Measurements from ENCODE around the gene COL6A2.
"Not testable (repeated sequence)": the region's sequence is repeated elsewhere in the genome, so short reads cannot be mapped to it uniquely, and the experiment has no call there.

COL6A2 gene

GRCh38 chr21:46100426-46100825, 2.5 kb downstream of the COL6A2 start:
- CTCF ChIA-PET = no interaction called here
- POLR2A ChIA-PET = no interaction called here
- TF ChIP-seq NFRKB (IDR thresholded peaks at IDR 0.05) = no peak
- TF ChIP-seq PKNOX1 (IDR thresholded peaks at IDR 0.05) = no peak
- no peak for TF ChIP-seq SP1 (IDR thresholded peaks at IDR 0.05)
- TF ChIP-seq TARDBP (IDR thresholded peaks at IDR 0.05) = no peak
- no peak for TF ChIP-seq LEF1 (IDR thresholded peaks at IDR 0.05; ENCODE audit: borderline replicate concordance)
- TF ChIP-seq FOXM1 (IDR thresholded peaks at IDR 0.05; ENCODE audit: borderline replicate concordance) = no peak
- TF ChIP-seq BHLHE40 (IDR thresholded peaks at IDR 0.05; ENCODE audit: borderline replicate concordance) = no peak
- TF ChIP-seq SUZ12 (IDR thresholded peaks at IDR 0.05) = no peak
- TF ChIP-seq ARNT (IDR thresholded peaks at IDR 0.05) = no peak
- no peak for TF ChIP-seq FOXK2 (IDR thresholded peaks at IDR 0.05)
- TF ChIP-seq HDGF (IDR thresholded peaks at IDR 0.05; ENCODE audit: borderline replicate concordance) = no peak
- no peak for TF ChIP-seq L3MBTL2 (conservative IDR thresholded peaks at IDR 0.05)
- no peak for TF ChIP-seq ZNF384 (IDR thresholded peaks at IDR 0.05)
- no peak for TF ChIP-seq CTBP1 (IDR thresholded peaks at IDR 0.05; ENCODE audit: borderline replicate concordance)
- TF ChIP-seq ELF4 (IDR thresholded peaks at IDR 0.05) = no peak
- TF ChIP-seq FOXA1 (IDR thresholded peaks at IDR 0.05) = no peak
- DNase-seq (ENCODE audit: extremely low spot score) = no peak

GRCh38 chr21:46100906-46101305, 3.0 kb downstream of the COL6A2 start:
- no peak for DNase-seq (ENCODE audit: extremely low spot score)
- TF ChIP-seq PKNOX1 (IDR thresholded peaks at IDR 0.05) (no peak), SUZ12 (IDR thresholded peaks at IDR 0.05) (no peak), ARNT (IDR thresholded peaks at IDR 0.05) (no peak), FOXK2 (IDR thresholded peaks at IDR 0.05) (no peak), NFRKB (IDR thresholded peaks at IDR 0.05) (no peak), ZNF384 (IDR thresholded peaks at IDR 0.05) (no peak), HDGF (IDR thresholded peaks at IDR 0.05; ENCODE audit: borderline replicate concordance) (no peak)
- ChIA-PET POLR2A (no interaction called here), CTCF (no interaction called here)

- CTCF ChIA-PET = no interaction called here
Observed at GRCh38 chr21:46104104-46104503, 6.2 kb downstream of the COL6A2 start.

DNA sequence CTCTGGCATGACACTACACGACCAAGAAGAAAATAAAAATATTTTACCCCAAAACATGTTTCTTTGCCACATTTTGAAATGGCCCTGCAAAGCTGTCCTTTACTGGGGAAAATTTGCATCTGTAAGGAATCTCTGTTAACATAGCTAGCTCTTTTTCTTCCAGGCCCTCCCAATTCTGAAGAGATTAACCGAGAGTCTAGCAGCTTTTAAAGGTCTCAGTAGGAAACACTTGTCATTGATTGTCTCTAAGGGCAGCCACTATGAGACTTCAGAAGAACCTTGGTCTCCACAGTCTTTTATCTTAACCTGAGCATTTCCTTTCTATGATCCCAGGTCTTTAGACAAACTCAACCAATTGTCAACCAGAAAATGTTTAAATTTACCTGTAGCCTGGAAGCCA, 9.5 kb downstream of the COL6A2 start:
- CTCF ChIA-PET, POLR2A ChIA-PET: not testable (repeated sequence)

More at GRCh38 chr21:46104104-46104503, 6.2 kb downstream of the COL6A2 start:
- TF ChIP-seq FOXA1 (IDR thresholded peaks at IDR 0.05) (no peak), LEF1 (IDR thresholded peaks at IDR 0.05; ENCODE audit: borderline replicate concordance) (no peak), CTBP1 (IDR thresholded peaks at IDR 0.05; ENCODE audit: borderline replicate concordance) (no peak)
- DNase-seq (ENCODE audit: extremely low spot score) = no peak
- POLR2A ChIA-PET = no interaction called here

GRCh38 chr21:46108827-46109312, 11.0 kb downstream of the COL6A2 start:
- CTCF ChIA-PET = no interaction called here
- TF ChIP-seq CTBP1 (IDR thresholded peaks at IDR 0.05; ENCODE audit: borderline replicate concordance) (no peak), PKNOX1 (IDR thresholded peaks at IDR 0.05) (no peak), TARDBP (IDR thresholded peaks at IDR 0.05) (no peak)
- POLR2A ChIA-PET = no interaction called here
- no peak for DNase-seq (ENCODE audit: extremely low spot score)

More for the DNA sequence above, 9.5 kb downstream of the COL6A2 start:
- not testable (repeated sequence) for DNase-seq (ENCODE audit: extremely low spot score)

GRCh38 chr21:46109313-46110221, 11.7 kb downstream of the COL6A2 start:
- ChIA-PET POLR2A (no interaction called here), CTCF (no interaction called here)
- TF ChIP-seq FOXK2 (IDR thresholded peaks at IDR 0.05) (no peak), CTBP1 (IDR thresholded peaks at IDR 0.05; ENCODE audit: borderline replicate concordance) (no peak), ARNT (IDR thresholded peaks at IDR 0.05) (no peak), ELF4 (IDR thresholded peaks at IDR 0.05) (no peak), LEF1 (IDR thresholded peaks at IDR 0.05; ENCODE audit: borderline replicate concordance) (no peak), SP1 (IDR thresholded peaks at IDR 0.05) (no peak), FOXA1 (IDR thresholded peaks at IDR 0.05) (no peak), BHLHE40 (IDR thresholded peaks at IDR 0.05; ENCODE audit: borderline replicate concordance) (no peak), TARDBP (IDR thresholded peaks at IDR 0.05) (no peak), FOXM1 (IDR thresholded peaks at IDR 0.05; ENCODE audit: borderline replicate concordance) (no peak), HDGF (IDR thresholded peaks at IDR 0.05; ENCODE audit: borderline replicate concordance) (no peak), NFRKB (IDR thresholded peaks at IDR 0.05) (no peak), L3MBTL2 (conservative IDR thresholded peaks at IDR 0.05) (no peak)
- DNase-seq (ENCODE audit: extremely low spot score) = no peak

Measured in HEK293T (cell line).